H9 (cell line): Measurements from ENCODE around the gene PLEKHA7. TPM values are rescaled to one million over a fixed set of nuclear protein-coding genes. Genes with fewer than 3 reads are reported as not detected.
"Not testable (repeated sequence)": the region's sequence is repeated elsewhere in the genome, so short reads cannot be mapped to it uniquely, and the experiment has no call there.

Experiments used
- DNase-seq: peaks from one replicate; pipeline ENCODE4 v3.0.0-alpha.2; 2017
- H2AFZ ChIP-seq: one replicate; pipeline ENCODE4 v1.6.1; 2013; ENCODE audit warnings: mild to moderate bottlenecking, low read length, control low read depth, moderate library complexity
- H2AK5ac ChIP-seq: 2 replicates; pipeline ENCODE4 v1.6.1; 2013; ENCODE audit warnings: low read length, control low read depth, mixed read lengths; ENCODE audit not compliant: insufficient read length
- H2BK120ac ChIP-seq: one replicate; pipeline ENCODE4 v1.6.1; 2013; ENCODE audit warnings: low read depth, mild to moderate bottlenecking, low read length, control low read depth, inconsistent platforms; ENCODE audit not compliant: poor library complexity, severe bottlenecking
- H2BK12ac ChIP-seq: 2 replicates; pipeline ENCODE4 v1.6.1; 2013; ENCODE audit warnings: low read length, control low read depth, mixed read lengths, low read depth; ENCODE audit not compliant: insufficient read length
- H2BK15ac ChIP-seq: 2 replicates; pipeline ENCODE4 v1.6.1; 2013; ENCODE audit warnings: low read depth, low read length, control low read depth
- H2BK20ac ChIP-seq: one replicate; pipeline ENCODE4 v1.6.1; 2013; ENCODE audit warnings: low read depth, mild to moderate bottlenecking, low read length, control low read depth, inconsistent platforms; ENCODE audit not compliant: poor library complexity, severe bottlenecking
- H2BK5ac ChIP-seq: 2 replicates; pipeline ENCODE4 v1.6.1; 2013; ENCODE audit warnings: low read length, control low read depth, mixed read lengths; ENCODE audit not compliant: insufficient read length
- H3K14ac ChIP-seq: 2 replicates; pipeline ENCODE4 v1.6.1; 2013; ENCODE audit warnings: low read length, control low read depth; ENCODE audit not compliant: insufficient read depth
- H3K18ac ChIP-seq: 2 replicates; pipeline ENCODE4 v1.6.1; 2013; ENCODE audit warnings: low read depth, mild to moderate bottlenecking, mixed read lengths, low read length, control low read depth; ENCODE audit not compliant: insufficient read length
- H3K23ac ChIP-seq: 2 replicates; pipeline ENCODE4 v1.6.1; 2013; ENCODE audit warnings: low read length, control low read depth, mixed read lengths, low read depth; ENCODE audit not compliant: insufficient read length
- H3K23me2 ChIP-seq: 2 replicates; pipeline ENCODE4 v1.6.1; 2013; ENCODE audit warnings: low read depth, mild to moderate bottlenecking, mixed read lengths, low read length, control low read depth; ENCODE audit not compliant: insufficient read length, poor library complexity, severe bottlenecking
- H3K27ac ChIP-seq: 2 replicates; pipeline ENCODE4 v1.5.1; 2013; ENCODE audit warnings: low read length, control low read depth, mixed read lengths, low read depth; ENCODE audit not compliant: insufficient read length
- H3K27me3 ChIP-seq: 2 replicates; pipeline ENCODE4 v1.6.1; 2013; ENCODE audit warnings: low read length, control low read depth, inconsistent platforms; ENCODE audit not compliant: insufficient read depth
- H3K4ac ChIP-seq: 2 replicates; pipeline ENCODE4 v1.6.1; 2013; ENCODE audit warnings: low read depth, mild to moderate bottlenecking, control low read depth, inconsistent platforms, low read length, moderate library complexity
- H3K4me1 ChIP-seq: 2 replicates; pipeline ENCODE4 v1.6.1; 2013; ENCODE audit warnings: low read length, control low read depth, inconsistent platforms; ENCODE audit not compliant: insufficient read depth
- H3K4me2 ChIP-seq: 2 replicates; pipeline ENCODE4 v1.6.1; 2013; ENCODE audit warnings: low read length, control low read depth, mixed read lengths; ENCODE audit not compliant: insufficient read length, insufficient read depth
- H3K56ac ChIP-seq: 2 replicates; pipeline ENCODE4 v1.6.1; 2013; ENCODE audit warnings: low read depth, mild to moderate bottlenecking, mixed read lengths, low read length, control low read depth; ENCODE audit not compliant: insufficient read length
- H3K79me1 ChIP-seq: 2 replicates; pipeline ENCODE4 v1.6.1; 2013; ENCODE audit warnings: low read depth, mild to moderate bottlenecking, moderate library complexity, low read length, control low read depth, inconsistent platforms; ENCODE audit not compliant: insufficient read depth, poor library complexity, severe bottlenecking
- H3K79me2 ChIP-seq: 2 replicates; pipeline ENCODE4 v1.6.1; 2013; ENCODE audit warnings: low read length, control low read depth, inconsistent platforms; ENCODE audit not compliant: insufficient read depth
- H3K9ac ChIP-seq: 2 replicates; pipeline ENCODE4 v1.6.1; 2013; ENCODE audit warnings: low read length, control low read depth, mixed read lengths; ENCODE audit not compliant: insufficient read length; ENCODE audit errors: extremely low read depth
- H3K9me3 ChIP-seq: one replicate; pipeline ENCODE4 v1.6.1; 2013; ENCODE audit warnings: low read depth, low read length, inconsistent platforms; ENCODE audit not compliant: control insufficient read depth
- H3T11ph ChIP-seq: one replicate; pipeline ENCODE4 v1.6.1; 2013; ENCODE audit warnings: mild to moderate bottlenecking, low read length, control low read depth, inconsistent platforms
- H4K20me1 ChIP-seq: one replicate; pipeline ENCODE4 v1.6.1; 2013; ENCODE audit not compliant: control insufficient read depth, insufficient read length, insufficient read depth
- H4K5ac ChIP-seq: 2 replicates; pipeline ENCODE4 v1.6.1; 2013; ENCODE audit warnings: low read depth, mild to moderate bottlenecking, mixed read lengths, low read length, control low read depth; ENCODE audit not compliant: insufficient read length
- H4K8ac ChIP-seq: replicated peaks from 2 replicates; pipeline ENCODE4 v1.6.1; 2013; ENCODE audit warnings: low read length, control low read depth, mixed read lengths, low read depth; ENCODE audit not compliant: insufficient read length
- H4K91ac ChIP-seq: 2 replicates; pipeline ENCODE4 v1.6.1; 2013; ENCODE audit warnings: low read depth, mild to moderate bottlenecking, moderate library complexity, mixed read lengths, low read length, control low read depth; ENCODE audit not compliant: insufficient read length
- H3K27ac Mint-ChIP-seq, 3 experiments: 2 replicates in 2 of 3; 3 replicates in 1 of 3; pipeline ENCODE4 v1.8.0; 2020 to 2021; ENCODE audit warnings: mixed read lengths in 3 of 3, mild to moderate bottlenecking in 1 of 3, moderate library complexity in 1 of 3
- H3K27me3 Mint-ChIP-seq: 2 replicates; pipeline ENCODE4 v1.8.0; 2021; ENCODE audit warnings: low read depth, mild to moderate bottlenecking, moderate library complexity, mixed read lengths
- H3K36me3 Mint-ChIP-seq, 3 experiments: 2 replicates in 2 of 3; 3 replicates in 1 of 3; pipeline ENCODE4 v1.8.0; 2020 to 2021; ENCODE audit warnings: low read depth in 3 of 3, mixed read lengths in 3 of 3; ENCODE audit not compliant: insufficient read depth in 1 of 3
- H3K4me1 Mint-ChIP-seq, 2 experiments: 2 replicates each; pipeline ENCODE4 v1.8.0; 2020; ENCODE audit warnings: mixed read lengths in 2 of 2
- H3K4me3 Mint-ChIP-seq, 2 experiments: 2 replicates in 1 of 2; 3 replicates in 1 of 2; pipeline ENCODE4 v1.8.0; 2020 to 2021; ENCODE audit warnings: mild to moderate bottlenecking in 2 of 2, mixed read lengths in 2 of 2, moderate library complexity in 1 of 2
- H3K9me3 Mint-ChIP-seq, 2 experiments: 2 replicates in 1 of 2; 3 replicates in 1 of 2; pipeline ENCODE4 v1.8.0; 2020; ENCODE audit warnings: mild to moderate bottlenecking in 2 of 2, mixed read lengths in 2 of 2, moderate library complexity in 1 of 2
- CTCF ChIP-seq: fragments of 200-600 bp; sonication (generic); conservative IDR thresholded peaks from 3 replicates; pipeline ENCODE4 v1.8.0; 2021; ENCODE audit warnings: antibody characterized with exemption, mild to moderate bottlenecking
- WGBS: extraction: QIAGEN DNeasy Blood & Tissue Kit; methylation state at CpG from one replicate; pipeline ENCODE4 v1.1.7; 2013; ENCODE audit warnings: missing lambda C conversion rate, low lambda C conversion rate, mixed read lengths; ENCODE audit not compliant: insufficient read length; ENCODE audit errors: extremely low coverage; 5-methylcytosine and 5-hydroxymethylcytosine counted together
- total RNA-seq: library from RNA; stranded (reverse); gene quantifications from 2 replicates; pipeline ENCODE4 v1.2.1, GENCODE V29; 2021

The PLEKHA7 gene
- total RNA-seq, 1 experiment from 2014 or later = 21.0 TPM

- Histone ChIP-seq H3K56ac (no peak overlapping the region), H3K18ac (no peak overlapping the region), H3K4me2 (no peak overlapping the region), H3K9ac (no peak overlapping the region), H3K4me1 (no peaks in the 10 kb centered on the region), H2AFZ (no peak overlapping the region), H3K27me3 (no peaks in the 10 kb centered on the region), H3K27ac (no peak overlapping the region), H3T11ph (no peak overlapping the region), H2BK5ac (no peak overlapping the region), H4K8ac (no peak overlapping the region), H3K9me3 (no peaks in the 10 kb centered on the region), H2BK12ac (no peak overlapping the region), H4K91ac (no peak overlapping the region), H3K79me2 (no peaks in the 10 kb centered on the region), H2BK20ac (no peak overlapping the region), H3K4ac (no peak overlapping the region), H2BK120ac (no peak overlapping the region), H3K23me2 (no peaks in the 10 kb centered on the region), H4K20me1 (no peaks in the 10 kb centered on the region), H4K5ac (no peak overlapping the region), H3K14ac (0 out of 2 replicates have a peak overlapping the region, but pooled peaks have one; percentile 8), H2BK15ac (no peak overlapping the region), H3K79me1 (no peaks in the 10 kb centered on the region), H2AK5ac (no peak overlapping the region), H3K23ac (no peak overlapping the region)
- TF ChIP-seq CTCF = no peak
- no CpG with 5 or more reads among the region's 2 CpGs for WGBS
- no peaks in the 10 kb centered on the region for H3K27me3 Mint-ChIP-seq
- peaks cover 3 to 13% of the 10 kb centered on the region in 2 experiments for H3K4me1 Mint-ChIP-seq
- no peak overlapping the region for H3K4me3 Mint-ChIP-seq
- H3K36me3 Mint-ChIP-seq = peaks cover 1 to 6% (median 4%) of the 10 kb centered on the region in 3 experiments; a peak in 4 of 7 replicates
- H3K9me3 Mint-ChIP-seq = no peaks in the 10 kb centered on the region; a peak in 1 of 5 replicates
- H3K27ac Mint-ChIP-seq = peak overlapping the region in 1 of 3 experiments; percentile 13; a peak in 2 of 7 replicates
- no peak for DNase-seq
These were observed 13.2 kb downstream of the PLEKHA7 start for GRCh38 chr11:17000987-17001386.

GRCh38 chr11:17000253-17000652 is 14.0 kb downstream of the PLEKHA7 start:
- H2BK20ac ChIP-seq, H3K79me1 ChIP-seq, H3K14ac ChIP-seq, H4K20me1 ChIP-seq, H3K23me2 ChIP-seq, H3K27me3 Mint-ChIP-seq, H2BK15ac ChIP-seq, H3K18ac ChIP-seq, H2BK5ac ChIP-seq, H3K36me3 Mint-ChIP-seq, H2AFZ ChIP-seq, H3K27me3 ChIP-seq, H2BK12ac ChIP-seq, H3K79me2 ChIP-seq, H3K4ac ChIP-seq, H3K9ac ChIP-seq, H3K23ac ChIP-seq, H3K9me3 Mint-ChIP-seq, H3K4me2 ChIP-seq, H3K27ac Mint-ChIP-seq, H4K91ac ChIP-seq, H3K4me3 Mint-ChIP-seq, H3K4me1 ChIP-seq, H4K8ac ChIP-seq, H3T11ph ChIP-seq, H4K5ac ChIP-seq, H3K56ac ChIP-seq, DNase-seq, H2BK120ac ChIP-seq, H3K9me3 ChIP-seq, H3K27ac ChIP-seq, H2AK5ac ChIP-seq: not testable (repeated sequence)
- WGBS = no CpG with 5 or more reads among the region's 1 CpG
- peaks cover 3 to 13% of the 10 kb centered on the region in 2 experiments for H3K4me1 Mint-ChIP-seq
